ENCODE measurements around the gene MYO1F.

- TF ChIP-seq, protein P1, sequence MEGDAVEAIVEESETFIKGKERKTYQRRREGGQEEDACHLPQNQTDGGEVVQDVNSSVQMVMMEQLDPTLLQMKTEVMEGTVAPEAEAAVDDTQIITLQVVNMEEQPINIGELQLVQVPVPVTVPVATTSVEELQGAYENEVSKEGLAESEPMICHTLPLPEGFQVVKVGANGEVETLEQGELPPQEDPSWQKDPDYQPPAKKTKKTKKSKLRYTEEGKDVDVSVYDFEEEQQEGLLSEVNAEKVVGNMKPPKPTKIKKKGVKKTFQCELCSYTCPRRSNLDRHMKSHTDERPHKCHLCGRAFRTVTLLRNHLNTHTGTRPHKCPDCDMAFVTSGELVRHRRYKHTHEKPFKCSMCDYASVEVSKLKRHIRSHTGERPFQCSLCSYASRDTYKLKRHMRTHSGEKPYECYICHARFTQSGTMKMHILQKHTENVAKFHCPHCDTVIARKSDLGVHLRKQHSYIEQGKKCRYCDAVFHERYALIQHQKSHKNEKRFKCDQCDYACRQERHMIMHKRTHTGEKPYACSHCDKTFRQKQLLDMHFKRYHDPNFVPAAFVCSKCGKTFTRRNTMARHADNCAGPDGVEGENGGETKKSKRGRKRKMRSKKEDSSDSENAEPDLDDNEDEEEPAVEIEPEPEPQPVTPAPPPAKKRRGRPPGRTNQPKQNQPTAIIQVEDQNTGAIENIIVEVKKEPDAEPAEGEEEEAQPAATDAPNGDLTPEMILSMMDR (conservative IDR thresholded peaks at IDR 0.05), result no peak
- no peak for TF ChIP-seq ZFX (IDR thresholded peaks at IDR 0.05)
These were observed 31.7 kb upstream of the MYO1F start for GRCh38 chr19:8608941-8609278.

Data from C4-2B (cell line).